H1 (cell line): ENCODE data around the gene MBP. TPM values are rescaled to one million over a fixed set of nuclear protein-coding genes. Genes with fewer than 3 reads are reported as not detected.

Source experiments
- CTCF ChIA-PET: fragments of 300-600 bp; sonication (Branson Sonifier 250); formaldehyde crosslinking; loops from one replicate; lab custom pipeline; 2021; ENCODE audit not compliant: partially characterized antibody; lab: Charles Lee
- POLR2A ChIA-PET: fragments of 300-600 bp; sonication (Branson Sonifier 250); formaldehyde crosslinking; loops from one replicate; lab custom pipeline; 2021; ENCODE audit warnings: inconsistent platforms; ENCODE audit not compliant: partially characterized antibody; lab: Charles Lee
- DNase-seq, 2 experiments: peaks; one replicate each; pipeline versions ENCODE4 v3.0.0 to v3.0.0-alpha.2; 2010 to 2022; ENCODE audit warnings: low spot score in 2 of 2, low read depth in 1 of 2, mixed read lengths in 1 of 2
- FAIRE-seq: peaks from 2 replicates; lab custom pipeline; 2011; peaks lifted over from hg19 to GRCh38; lab: Jason Lieb, UNC
- H2AFZ ChIP-seq: 2 replicates; pipeline ENCODE4 v1.8.1; 2012; ENCODE audit warnings: low read length, inconsistent platforms
- H2AK5ac ChIP-seq: 2 replicates; pipeline ENCODE4 v1.6.1; 2013; ENCODE audit warnings: low read depth, low read length
- H2BK120ac ChIP-seq: replicated peaks from 2 replicates; pipeline ENCODE3; 2013; ENCODE audit warnings: low read depth, low read length, inconsistent platforms
- H2BK12ac ChIP-seq: 2 replicates; pipeline ENCODE4 v1.6.1; 2013; ENCODE audit warnings: low read depth, low read length
- H2BK15ac ChIP-seq: 2 replicates; pipeline ENCODE4 v1.6.1; 2013; ENCODE audit warnings: low read length
- H2BK20ac ChIP-seq: 2 replicates; pipeline ENCODE4 v1.6.1; 2013; ENCODE audit warnings: low read length
- H2BK5ac ChIP-seq: 2 replicates; pipeline ENCODE4 v1.6.1; 2013; ENCODE audit warnings: low read depth, low read length
- H3K14ac ChIP-seq: 2 replicates; pipeline ENCODE4 v1.6.1; 2013; ENCODE audit warnings: inconsistent platforms; ENCODE audit not compliant: insufficient read length
- H3K18ac ChIP-seq: 2 replicates; pipeline ENCODE4 v1.6.1; 2013; ENCODE audit warnings: low read length; ENCODE audit errors: extremely low read depth
- H3K23ac ChIP-seq: 2 replicates; pipeline ENCODE4 v1.6.1; 2013; ENCODE audit warnings: inconsistent platforms; ENCODE audit not compliant: insufficient read length
- H3K23me2 ChIP-seq: 2 replicates; pipeline ENCODE4 v1.6.1; 2013; ENCODE audit warnings: low read depth, low read length
- H3K27ac ChIP-seq: 2 replicates; pipeline ENCODE4 v1.6.1; 2011; ENCODE audit warnings: low read depth, low read length, inconsistent platforms
- H3K27me3 ChIP-seq, 4 experiments: replicated peaks in 1 of 4; 1 replicate in 1 of 4; 2 replicates in 3 of 4; pipeline versions ENCODE4 v1.6.1 to v1.8.1; 2011 to 2013; ENCODE audit warnings: low read length in 3 of 4, mild to moderate bottlenecking in 3 of 4, inconsistent platforms in 2 of 4, mixed read lengths in 2 of 4, moderate library complexity in 1 of 4; ENCODE audit not compliant: control insufficient read depth in 3 of 4, insufficient read depth in 3 of 4; ENCODE audit errors: extremely low read depth in 1 of 4
- H3K36me3 ChIP-seq, 4 experiments: 2 replicates each; pipeline versions ENCODE4 v1.6.1 to v1.8.1; 2011 to 2013; ENCODE audit warnings: mild to moderate bottlenecking in 4 of 4, low read length in 3 of 4, moderate library complexity in 2 of 4, control low read depth in 1 of 4, inconsistent platforms in 1 of 4; ENCODE audit not compliant: insufficient read depth in 4 of 4, control insufficient read depth in 2 of 4
- H3K4ac ChIP-seq: replicated peaks from 2 replicates; pipeline ENCODE3; 2013; ENCODE audit warnings: low read length, low read depth, mixed read lengths, inconsistent platforms; ENCODE audit not compliant: insufficient read length
- H3K4me1 ChIP-seq, 4 experiments: replicated peaks in 1 of 4; 1 replicate in 1 of 4; 2 replicates in 3 of 4; pipeline versions ENCODE4 v1.6.1 to v1.8.1; 2011 to 2013; ENCODE audit warnings: low read length in 3 of 4, inconsistent platforms in 2 of 4, mixed read lengths in 1 of 4; ENCODE audit not compliant: insufficient read depth in 4 of 4, control insufficient read depth in 3 of 4
- H3K4me2 ChIP-seq, 2 experiments: 2 replicates each; pipeline versions ENCODE4 v1.6.1 to v1.8.1; 2011 to 2013; ENCODE audit warnings: low read depth in 2 of 2, low read length in 2 of 2, control low read depth in 1 of 2, inconsistent platforms in 1 of 2, mild to moderate bottlenecking in 1 of 2; ENCODE audit not compliant: insufficient read depth in 1 of 2
- H3K4me3 ChIP-seq, 4 experiments: fragments of 200-600, 300-600 bp in 1 of 4; sonication (generic), shearing (Covaris generic), sonication (Bioruptor Twin) in 1 of 4; 2 replicates each; pipeline versions ENCODE4 v1.5.1 to v1.8.1; 2011 to 2016; ENCODE audit warnings: low read length in 4 of 4, low read depth in 3 of 4, control low read depth in 2 of 4, inconsistent platforms in 2 of 4, mild to moderate bottlenecking in 2 of 4, mixed read lengths in 1 of 4, moderate library complexity in 1 of 4; ENCODE audit not compliant: insufficient read depth in 2 of 4; ENCODE audit errors: extremely low read depth in 1 of 4
- H3K56ac ChIP-seq: replicated peaks from 2 replicates; pipeline ENCODE3; 2013; ENCODE audit warnings: low read depth, mild to moderate bottlenecking, mixed read lengths, low read length, inconsistent platforms; ENCODE audit not compliant: insufficient read length
- H3K79me1 ChIP-seq: 2 replicates; pipeline ENCODE4 v1.6.1; 2013; ENCODE audit warnings: low read depth, low read length, control low read depth
- H3K79me2 ChIP-seq, 2 experiments: 2 replicates each; pipeline versions ENCODE4 v1.6.1 to v1.8.1; 2012 to 2013; ENCODE audit warnings: low read length in 2 of 2, mild to moderate bottlenecking in 2 of 2, inconsistent platforms in 1 of 2; ENCODE audit not compliant: insufficient read depth in 2 of 2, control insufficient read depth in 1 of 2
- H3K9ac ChIP-seq, 4 experiments: replicated peaks in 1 of 4; 1 replicate in 1 of 4; 2 replicates in 3 of 4; pipeline versions ENCODE4 v1.6.1 to v1.8.1; 2011 to 2013; ENCODE audit warnings: low read depth in 3 of 4, low read length in 3 of 4, control low read depth in 2 of 4, mild to moderate bottlenecking in 2 of 4, moderate library complexity in 2 of 4, inconsistent platforms in 1 of 4; ENCODE audit errors: extremely low read depth in 1 of 4
- H3K9me3 ChIP-seq, 2 experiments: 2 replicates each; pipeline versions ENCODE4 v1.6.1 to v1.8.1; 2012 to 2013; ENCODE audit warnings: mild to moderate bottlenecking in 2 of 2, moderate library complexity in 2 of 2, control low read depth in 1 of 2, inconsistent platforms in 1 of 2, low read depth in 1 of 2, low read length in 1 of 2, mixed read lengths in 1 of 2; ENCODE audit not compliant: insufficient read depth in 2 of 2
- H4K20me1 ChIP-seq, 2 experiments: replicated peaks in 1 of 2; 2 replicates each; pipeline versions ENCODE3 to v1.8.1; 2011 to 2013; ENCODE audit warnings: inconsistent platforms in 2 of 2, low read length in 2 of 2, mild to moderate bottlenecking in 1 of 2; ENCODE audit not compliant: insufficient read depth in 2 of 2, control insufficient read depth in 1 of 2
- H4K5ac ChIP-seq: 2 replicates; pipeline ENCODE4 v1.6.1; 2013; ENCODE audit warnings: low read length, low read depth, mixed read lengths, inconsistent platforms; ENCODE audit not compliant: insufficient read length
- H4K8ac ChIP-seq: 2 replicates; pipeline ENCODE4 v1.8.0; 2013; ENCODE audit warnings: mild to moderate bottlenecking, moderate library complexity, low read length, inconsistent platforms; ENCODE audit not compliant: insufficient read depth; ENCODE audit errors: extremely low read depth
- H4K91ac ChIP-seq: replicated peaks from 2 replicates; pipeline ENCODE3; 2013; ENCODE audit warnings: low read length, mixed read lengths, inconsistent platforms; ENCODE audit not compliant: insufficient read length
- ATF2 ChIP-seq: IDR thresholded peaks from 2 replicates; pipeline ENCODE4 v1.6.1; 2012; ENCODE audit warnings: low read length, inconsistent platforms
- ATF3 ChIP-seq: IDR thresholded peaks from 2 replicates; pipeline ENCODE4 v1.6.1; 2011; ENCODE audit warnings: low read depth, mild to moderate bottlenecking, low read length; ENCODE audit not compliant: insufficient read depth
- BCL11A ChIP-seq, 2 experiments: IDR thresholded peaks; one replicate each; pipeline ENCODE4 v1.6.1; 2011; ENCODE audit warnings: low read depth in 2 of 2, low read length in 2 of 2, mild to moderate bottlenecking in 2 of 2
- CREB1 ChIP-seq: IDR thresholded peaks from 2 replicates; pipeline ENCODE4 v1.6.1; 2012; ENCODE audit warnings: inconsistent platforms
- EGR1 ChIP-seq: IDR thresholded peaks from 2 replicates; pipeline ENCODE4 v1.6.1; 2011; ENCODE audit warnings: low read depth, low read length, borderline replicate concordance
- KDM1A ChIP-seq: fragments of 200-600, 300-600 bp; sonication (generic); IDR thresholded peaks from 2 replicates; pipeline ENCODE4 v1.7.1; 2016; ENCODE audit warnings: mild to moderate bottlenecking, low read length, borderline replicate concordance
- SAP30 ChIP-seq: fragments of 300-600 bp; sonication (generic); IDR thresholded peaks from 2 replicates; pipeline ENCODE4 v1.7.1; 2012; ENCODE audit warnings: low read length, moderate library complexity, mild to moderate bottlenecking, inconsistent platforms; ENCODE audit not compliant: insufficient read depth, insufficient replicate concordance
- SP4 ChIP-seq: IDR thresholded peaks from 2 replicates; pipeline ENCODE4 v1.6.1; 2012; ENCODE audit warnings: low read length, inconsistent platforms
- TCF12 ChIP-seq: IDR thresholded peaks from 2 replicates; pipeline ENCODE4 v1.6.1; 2011; ENCODE audit warnings: low read depth, mild to moderate bottlenecking, low read length
- YY1 ChIP-seq: IDR thresholded peaks from 2 replicates; pipeline ENCODE4 v1.6.1; 2011; ENCODE audit warnings: low read depth, mild to moderate bottlenecking, low read length
- ZNF274 ChIP-seq: IDR thresholded peaks from 2 replicates; pipeline ENCODE4 v1.7.0; 2012; ENCODE audit warnings: low read length, borderline replicate concordance; ENCODE audit errors: extremely low read depth
- WGBS, 2 experiments: shearing (Covaris generic) in 1 of 2; methylation state at CpG; one replicate each; pipeline versions ENCODE4 v1.1.6 to v1.1.7; 2013 to 2015; ENCODE audit warnings: low lambda C conversion rate in 2 of 2, mixed read lengths in 2 of 2, inconsistent platforms in 1 of 2, low coverage in 1 of 2, missing lambda C conversion rate in 1 of 2; ENCODE audit not compliant: insufficient replicate concordance in 2 of 2, insufficient coverage in 1 of 2, insufficient read length in 1 of 2; ENCODE audit errors: extremely low coverage in 1 of 2, missing lambda C conversion rate in 1 of 2; 5-methylcytosine and 5-hydroxymethylcytosine counted together
- polyA plus RNA-seq, 7 experiments: library from polyadenylated mRNA; depleted of rRNA in 3 of 7; stranded (reverse) in 5 of 7; unstranded in 2 of 7; fragments of >200 nt in 5 of 7; fragments of 200-250 nt in 2 of 7; gene quantifications; 1 replicate in 5 of 7; 2 replicates in 1 of 7; 4 replicates in 1 of 7; pipeline versions ENCODE4 v1.2.1 to v1.2.3, GENCODE V29; 2011 to 2013; ENCODE audit warnings: missing spikeins in 2 of 7, mixed read lengths in 2 of 7
- total RNA-seq: library from RNA; stranded (reverse); fragmentation: NEBNext Ultra II Directional; extraction: Animal tissue kit (Norgen Biotek cat#: 25700); gene quantifications from 2 replicates; pipeline ENCODE4 v1.2.1, GENCODE V29; 2021

MBP gene
- total and polyA plus RNA-seq, 2 of the 8 experiments (the other 6 are each of a cell fraction or from before 2014, with no cell fraction given) = 7.7 to 19.2 TPM

- no peak overlapping the region for H2BK120ac ChIP-seq
- TF ChIP-seq TCF12 (no peak), YY1 (no peak), SP4 (no peak), ATF3 (no peak), SAP30 (no peak), ATF2 (no peak), ZNF274 (no peak), BCL11A (IDR thresholded peaks at IDR 0.05; ENCODE audit: low read depth in 2 of 2, low read length in 2 of 2) (no peak), EGR1 (no peak), CREB1 (no peak), KDM1A (no peak)
Measured at GRCh38 chr18:77012806-77013541, 119.6 kb downstream of the MBP start.

More at GRCh38 chr18:77012806-77013541, 119.6 kb downstream of the MBP start:
- H3K79me1 ChIP-seq = no peaks in the 10 kb centered on the region; the same call in 1 of the 2 replicates
- no peak overlapping the region for H3K4me2 ChIP-seq
- no peak overlapping the region for H2BK20ac ChIP-seq
- H3K18ac ChIP-seq = no peak overlapping the region
- no peaks in the 10 kb centered on the region for H4K20me1 ChIP-seq
- H2BK12ac ChIP-seq = no peak overlapping the region
- no peak overlapping the region for H2BK15ac ChIP-seq
- no peak overlapping the region for H2AFZ ChIP-seq
- H3K27ac ChIP-seq = no peak overlapping the region
- no peak overlapping the region for H3K56ac ChIP-seq
- peaks cover 0 to 4% (median 3%) of the 10 kb centered on the region in 4 experiments; a peak in 2 of 7 replicates for H3K4me1 ChIP-seq
- no peaks in the 10 kb centered on the region for H3K36me3 ChIP-seq
- no peaks in the 10 kb centered on the region for H3K27me3 ChIP-seq
- no peak for FAIRE-seq
- no peaks in the 10 kb centered on the region for H3K9me3 ChIP-seq
- no peak overlapping the region for H2AK5ac ChIP-seq
- no peak for DNase-seq
- WGBS, 2 experiments = 89% methylated on average over 6 of the region's 6 CpGs; no CpG with 5 or more reads in 1 of the 2 experiments
- H3K14ac ChIP-seq = no peak overlapping the region
- no peak overlapping the region for H3K4me3 ChIP-seq
- H3K9ac ChIP-seq = no peak overlapping the region
- no peak overlapping the region for H3K4ac ChIP-seq
- H3K79me2 ChIP-seq = no peaks in the 10 kb centered on the region
- ChIA-PET CTCF (interaction anchor here (0.6 to 7.5 kb wide), 7 partner anchors 9 to 129 kb away, joined by 3 to 33 read pairs (median 3); no protein-coding TSS in a partner anchor), POLR2A (no interaction called here)
- H4K5ac ChIP-seq = no peak overlapping the region
- no peak overlapping the region for H3K23ac ChIP-seq
- no peak overlapping the region for H4K91ac ChIP-seq
- H2BK5ac ChIP-seq = no peak overlapping the region
- peaks cover 2% of the 10 kb centered on the region; the same call in 1 of the 2 replicates for H3K23me2 ChIP-seq
- no peak overlapping the region for H4K8ac ChIP-seq
